HG03342 (cell line): Measurements from ENCODE around the gene WWOX.

Experiments used
- ATAC-seq: cut with Tn5 transposase; IDR thresholded peaks from one replicate; pipeline ENCODE4 v1.9.1; 2021; ENCODE audit warnings: mild to moderate bottlenecking, moderate library complexity; ENCODE audit not compliant: unreplicated experiment

Gene WWOX

GRCh38 chr16:78915811-78916345, 816.4 kb downstream of the WWOX start:
- no peak for ATAC-seq

- ATAC-seq = no peak
Measured at GRCh38 chr16:78916928-78917545, 817.6 kb downstream of the WWOX start.

- no peak for ATAC-seq
Measured at GRCh38 chr16:78918805-78919305, 819.4 kb downstream of the WWOX start.

GRCh38 chr16:78919852-78920251, 820.4 kb downstream of the WWOX start:
- no peak for ATAC-seq

GRCh38 chr16:78920621-78921020, 821.2 kb downstream of the WWOX start:
- ATAC-seq = no peak

GRCh38 chr16:78925083-78925767, 825.8 kb downstream of the WWOX start:
- ATAC-seq = no peak

GRCh38 chr16:78926723-78927210, 827.3 kb downstream of the WWOX start:
- ATAC-seq = no peak

- ATAC-seq = no peak
Measured at GRCh38 chr16:78927766-78928165, 828.3 kb downstream of the WWOX start.

GRCh38 chr16:78929841-78930240, 830.4 kb downstream of the WWOX start:
- no peak for ATAC-seq

GRCh38 chr16:78930561-78930960, 831.1 kb downstream of the WWOX start:
- ATAC-seq = no peak

GRCh38 chr16:78931267-78931666, 831.8 kb downstream of the WWOX start:
- no peak for ATAC-seq

GRCh38 chr16:78931678-78932077, 832.2 kb downstream of the WWOX start:
- ATAC-seq = no peak

GRCh38 chr16:78932355-78932943, 833.0 kb downstream of the WWOX start:
- ATAC-seq = no peak

- no peak for ATAC-seq
Measured at GRCh38 chr16:78936060-78936459, 836.6 kb downstream of the WWOX start.

- no peak for ATAC-seq
Measured at GRCh38 chr16:78939597-78939996, 840.1 kb downstream of the WWOX start.

- ATAC-seq = no peak
Measured at GRCh38 chr16:78942625-78943245, 843.3 kb downstream of the WWOX start.

GRCh38 chr16:78945336-78945735, 845.9 kb downstream of the WWOX start:
- ATAC-seq = no peak

- no peak for ATAC-seq
Measured at GRCh38 chr16:78946556-78946955, 847.1 kb downstream of the WWOX start.

- ATAC-seq = no peak
Measured at GRCh38 chr16:78950768-78951167, 851.3 kb downstream of the WWOX start.

- no peak for ATAC-seq
Measured at GRCh38 chr16:78952630-78953029, 853.2 kb downstream of the WWOX start.

GRCh38 chr16:78953526-78953925, 854.1 kb downstream of the WWOX start:
- ATAC-seq = no peak
